ENCODE measurements around the gene NOL9.

The NOL9 gene

GRCh38 chr1:6594977-6595740 is 40.8 kb upstream of the NOL9 start:
- DNase-seq (ENCODE audit: low spot score) = no peak
- no peak for TF ChIP-seq CTCF (IDR thresholded peaks at IDR 0.05; ENCODE audit: extremely low read depth, insufficient read depth, missing control alignments)
- in situ Hi-C loops (cut with MboI; ENCODE audit: low pct_unique_long_range_greater_than_20kb, low sequenced_read_pairs, unreplicated experiment) = no loop called here

DNA sequence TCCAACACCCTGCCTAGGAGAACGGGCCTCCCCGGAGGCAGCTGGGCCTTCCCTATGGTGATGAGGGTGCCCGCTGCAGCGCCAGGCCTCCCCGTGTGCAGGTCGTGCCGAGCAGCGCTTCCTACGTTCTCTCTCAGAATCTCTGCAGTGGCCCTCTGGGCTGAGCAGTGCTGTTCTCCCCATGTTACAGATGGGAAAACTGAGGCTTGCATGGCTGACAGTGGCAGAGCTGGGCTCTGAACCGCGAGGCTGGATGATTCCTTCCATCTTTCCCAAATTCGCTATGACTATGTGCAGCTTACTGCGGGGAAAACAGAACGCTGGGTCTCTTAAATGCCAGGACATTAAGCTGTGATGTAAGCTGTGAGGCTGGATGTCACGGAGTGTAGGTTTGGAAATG is 39.5 kb upstream of the NOL9 start:
- DNase-seq (ENCODE audit: low spot score) = no peak
- in situ Hi-C loops (cut with MboI; ENCODE audit: low pct_unique_long_range_greater_than_20kb, low sequenced_read_pairs, unreplicated experiment) = no loop called here
- no peak for TF ChIP-seq CTCF (IDR thresholded peaks at IDR 0.05; ENCODE audit: extremely low read depth, insufficient read depth, missing control alignments)

- TF ChIP-seq CTCF (IDR thresholded peaks at IDR 0.05; ENCODE audit: extremely low read depth, insufficient read depth, missing control alignments) = no peak
- DNase-seq (ENCODE audit: low spot score) = no peak
- in situ Hi-C loops (cut with MboI; ENCODE audit: low pct_unique_long_range_greater_than_20kb, low sequenced_read_pairs, unreplicated experiment) = no loop called here
Observed at GRCh38 chr1:6592865-6593593, 38.7 kb upstream of the NOL9 start.

DNA sequence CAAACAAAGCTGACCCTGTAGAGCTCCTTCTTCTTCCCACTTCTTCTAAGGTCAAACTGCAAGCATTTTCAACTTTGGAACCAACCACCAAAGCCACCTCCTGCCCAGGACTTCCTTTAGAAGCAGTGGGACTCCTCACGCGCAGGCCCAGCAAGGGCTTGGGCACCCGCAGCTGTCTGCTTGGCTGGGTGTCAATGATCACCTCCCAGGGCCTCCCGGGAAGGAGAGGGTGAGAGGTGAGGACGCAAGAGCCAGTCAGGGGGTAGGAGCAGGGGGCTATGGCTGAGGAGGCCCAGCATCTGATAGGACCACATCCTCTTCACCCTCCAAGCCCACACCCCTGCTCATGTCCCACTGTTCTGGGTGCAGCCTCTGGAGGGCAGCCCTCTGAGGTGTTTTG is 38.1 kb upstream of the NOL9 start:
- in situ Hi-C loops (cut with MboI; ENCODE audit: low pct_unique_long_range_greater_than_20kb, low sequenced_read_pairs, unreplicated experiment) = no loop called here
- no peak for DNase-seq (ENCODE audit: low spot score)
- TF ChIP-seq CTCF (IDR thresholded peaks at IDR 0.05; ENCODE audit: extremely low read depth, insufficient read depth, missing control alignments) = no peak

- in situ Hi-C loops (cut with MboI; ENCODE audit: low pct_unique_long_range_greater_than_20kb, low sequenced_read_pairs, unreplicated experiment) = no loop called here
- DNase-seq (ENCODE audit: low spot score) = no peak
- no peak for TF ChIP-seq CTCF (IDR thresholded peaks at IDR 0.05; ENCODE audit: extremely low read depth, insufficient read depth, missing control alignments)
Observed at GRCh38 chr1:6591644-6592043, 37.3 kb upstream of the NOL9 start.

DNA sequence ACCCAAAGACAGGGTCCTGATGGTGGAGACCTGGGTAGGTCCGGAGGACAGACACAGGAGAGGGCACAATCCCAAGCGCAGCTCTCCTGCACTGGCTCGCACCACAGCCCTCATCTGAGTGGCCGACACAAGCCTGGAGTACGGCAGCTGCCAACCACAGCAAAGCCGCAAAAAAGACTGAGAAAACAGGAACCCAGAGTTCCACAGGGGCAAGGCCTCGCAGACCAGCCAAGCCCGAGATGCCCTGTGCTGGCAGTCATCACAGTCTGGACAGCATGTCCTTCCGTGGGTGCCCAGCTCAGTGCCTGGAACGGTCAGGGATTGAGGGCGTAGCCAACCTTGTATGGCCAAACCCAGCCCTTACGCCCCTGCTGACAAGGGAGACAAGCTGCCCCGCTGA is 36.9 kb upstream of the NOL9 start:
- in situ Hi-C loops (cut with MboI; ENCODE audit: low pct_unique_long_range_greater_than_20kb, low sequenced_read_pairs, unreplicated experiment) = no loop called here
- TF ChIP-seq CTCF (IDR thresholded peaks at IDR 0.05; ENCODE audit: extremely low read depth, insufficient read depth, missing control alignments) = no peak
- no peak for DNase-seq (ENCODE audit: low spot score)

All from GM13977 (cell line).